RCC 7860 (cell line): Measurements from ENCODE around the gene ZC3H8.
"Not testable (repeated sequence)": the region's sequence is repeated elsewhere in the genome, so short reads cannot be mapped to it uniquely, and the experiment has no call there.

Experiments used
- DNase-seq: peaks from one replicate; pipeline ENCODE4 v3.0.0-alpha.2; 2015; ENCODE audit warnings: low spot score
- FAIRE-seq: peaks from 2 replicates; lab custom pipeline; 2012; peaks lifted over from hg19 to GRCh38; lab: Jason Lieb, UNC

Gene ZC3H8

DNA sequence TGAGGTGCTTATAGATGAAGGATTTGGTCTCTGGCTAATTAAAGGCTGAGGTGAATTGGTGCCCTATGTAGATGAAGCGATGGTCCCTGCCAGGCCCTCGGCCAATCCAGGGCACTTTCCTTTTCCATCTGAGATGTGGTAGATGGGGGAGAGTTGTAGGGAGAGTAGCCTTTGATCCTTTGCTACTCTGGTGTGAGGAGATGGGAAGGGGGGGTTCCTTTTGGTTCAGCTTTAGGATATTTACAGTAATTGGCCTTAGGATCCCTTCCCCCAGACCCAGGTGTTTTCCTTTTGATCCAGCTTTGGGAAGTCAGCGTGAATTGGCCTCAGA lies 5.4 kb upstream of the ZC3H8 start:
- DNase-seq (no peak), FAIRE-seq (no peak)

DNA sequence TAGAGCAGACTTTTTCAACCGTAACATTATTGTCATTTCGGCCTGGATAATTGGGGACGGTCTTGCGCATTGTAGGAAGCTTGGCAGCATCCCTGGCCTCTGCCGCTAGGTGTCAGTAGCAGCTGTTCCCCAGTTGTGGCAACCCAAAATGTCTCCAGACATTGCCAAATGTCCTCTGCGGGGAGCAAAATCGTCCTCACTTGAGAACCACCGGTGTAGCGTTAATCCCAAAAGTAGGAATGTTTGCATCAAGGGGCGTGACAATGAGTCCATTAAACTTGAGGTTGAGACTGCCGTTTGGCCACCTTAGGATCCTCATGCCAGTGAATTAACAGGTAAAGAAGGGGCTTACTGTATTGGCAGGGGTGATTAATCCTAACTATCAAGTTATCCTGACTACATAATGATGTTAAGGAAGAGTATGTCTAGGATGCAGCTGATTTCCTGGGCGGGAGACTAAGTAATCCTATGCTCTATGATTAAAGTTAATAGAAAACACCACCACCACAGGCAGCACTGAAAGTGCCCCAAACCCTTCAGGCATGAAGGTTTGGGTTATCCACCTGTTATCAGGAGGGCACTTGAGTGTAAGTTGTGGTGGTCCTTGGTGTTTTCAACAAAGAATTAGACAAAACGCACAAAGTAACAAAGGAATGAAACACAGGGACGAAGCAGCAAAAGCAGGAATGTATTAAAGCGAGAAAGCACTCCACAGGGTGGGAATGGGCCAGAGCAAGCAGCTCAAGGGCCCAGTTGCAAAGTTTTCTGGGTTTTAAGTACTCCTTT lies 4.9 kb upstream of the ZC3H8 start:
- DNase-seq (peak; percentile 27), FAIRE-seq (no peak)

DNA sequence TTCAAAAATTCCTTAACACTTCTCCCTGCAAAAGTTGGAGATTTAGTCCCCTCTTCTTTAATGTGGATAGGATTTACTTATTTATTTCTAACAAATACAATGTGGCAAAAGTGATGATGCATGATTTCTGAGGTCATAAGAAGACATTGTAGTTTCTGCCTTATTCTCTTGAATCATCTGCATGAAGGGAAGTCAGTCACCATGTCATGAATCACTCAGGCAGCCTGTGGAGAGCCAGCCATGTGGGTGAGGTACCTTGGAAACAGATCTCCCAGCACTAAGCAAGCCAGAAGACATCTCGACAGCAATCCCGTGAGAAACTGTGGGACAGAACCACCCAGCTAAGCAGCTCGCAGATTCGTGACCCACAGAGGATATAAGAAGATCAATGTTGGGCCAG lies 2.7 kb upstream of the ZC3H8 start:
- DNase-seq = peak; percentile 71
- no peak for FAIRE-seq

- FAIRE-seq (no peak), DNase-seq (no peak)
Observed at GRCh38 chr2:112256654-112257053, 1.8 kb upstream of the ZC3H8 start.

- DNase-seq = no peak
Observed at GRCh38 chr2:112255875-112256274, 1.0 kb upstream of the ZC3H8 start.

GRCh38 chr2:112253261-112253815 lies 1.5 kb downstream of the ZC3H8 start:
- DNase-seq (no peak), FAIRE-seq (no peak)

More at GRCh38 chr2:112255875-112256274, 1.0 kb upstream of the ZC3H8 start:
- no peak for FAIRE-seq

DNA sequence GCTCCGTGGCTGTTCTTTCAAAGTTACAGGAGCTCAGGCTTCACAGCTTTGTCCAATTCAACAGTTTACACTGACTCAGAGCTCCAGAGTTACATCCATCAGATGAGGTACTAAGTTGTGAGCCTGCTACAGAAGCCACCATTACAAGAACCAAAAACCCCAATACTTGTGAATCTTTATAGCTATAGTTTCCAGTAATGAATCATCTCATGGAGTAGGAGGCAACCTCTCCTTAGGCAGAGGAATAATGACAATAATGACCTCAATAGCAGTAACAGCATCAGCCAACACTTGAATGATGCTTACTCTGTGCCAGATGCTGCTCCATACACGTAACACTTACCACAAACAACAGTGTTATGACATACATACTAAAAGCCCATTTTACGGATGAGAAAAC lies 3.6 kb downstream of the ZC3H8 start:
- FAIRE-seq (no peak), DNase-seq (no peak)

DNA sequence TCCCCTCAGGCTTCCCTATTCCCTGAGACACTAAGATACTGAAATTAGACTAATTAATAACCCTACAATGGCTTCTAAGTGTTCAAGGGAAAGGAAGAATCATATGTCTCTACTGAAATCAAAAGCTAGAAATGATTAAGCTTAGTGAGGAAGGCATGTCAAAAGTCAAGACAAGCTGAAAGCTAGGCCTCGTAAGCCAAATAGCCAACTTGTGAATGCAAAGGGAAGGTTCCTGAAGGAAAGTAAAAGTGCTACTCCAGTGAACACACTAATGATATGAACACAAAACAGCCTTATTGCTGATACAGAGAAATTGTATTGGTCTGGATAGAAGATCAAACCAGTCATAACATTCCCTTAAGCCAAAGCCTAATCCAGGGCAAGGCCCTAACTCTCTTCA lies 10.0 kb downstream of the ZC3H8 start:
- FAIRE-seq = no peak

GRCh38 chr2:112243233-112243632 lies 11.6 kb downstream of the ZC3H8 start:
- FAIRE-seq = no peak
- DNase-seq = no peak

More for the DNA sequence above, 10.0 kb downstream of the ZC3H8 start:
- DNase-seq = no peak

GRCh38 chr2:112242384-112242783 lies 12.5 kb downstream of the ZC3H8 start:
- FAIRE-seq (no peak), DNase-seq (no peak)

DNA sequence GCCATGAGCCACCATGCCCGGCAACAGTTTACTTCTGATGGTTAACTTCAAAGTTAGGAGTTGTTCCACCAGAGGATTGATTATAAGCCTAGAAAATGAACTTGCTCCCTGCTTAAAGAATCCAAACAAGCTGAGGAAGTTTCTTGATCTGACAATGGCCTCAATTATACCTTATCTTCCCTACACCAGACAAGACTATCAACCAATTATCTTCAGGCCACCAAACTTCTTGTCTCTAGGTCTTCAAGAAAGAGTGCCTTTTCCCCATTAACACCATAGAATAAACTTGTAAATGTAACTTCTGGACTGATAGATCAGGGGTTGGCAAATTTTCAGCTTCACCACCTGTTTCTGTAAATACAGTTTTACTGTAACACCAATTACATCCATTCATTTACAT lies 15.0 kb downstream of the ZC3H8 start:
- no peak for DNase-seq
- FAIRE-seq = no peak

GRCh38 chr2:112230371-112230770 lies 24.5 kb downstream of the ZC3H8 start:
- no peak for DNase-seq
- FAIRE-seq = peak; percentile 20

DNA sequence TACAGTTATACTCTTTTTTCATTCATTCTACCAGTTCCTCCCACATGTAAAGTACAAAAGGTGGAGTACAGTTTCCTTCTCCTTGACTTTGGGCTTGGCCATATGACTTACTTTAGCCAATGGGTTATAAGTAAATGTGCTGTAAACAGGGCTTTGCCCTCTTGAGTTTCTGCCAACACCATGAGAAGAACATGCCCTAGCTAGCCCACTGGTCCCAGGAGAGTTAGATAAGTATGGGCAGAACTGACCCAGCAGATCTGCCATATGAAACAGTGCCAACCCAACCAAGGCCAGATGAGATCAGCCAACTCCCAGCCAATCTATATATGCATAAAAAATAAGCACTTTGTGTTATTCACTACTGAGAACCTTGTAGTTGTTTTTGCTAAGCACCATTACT lies 25.5 kb downstream of the ZC3H8 start:
- DNase-seq (no peak), FAIRE-seq (no peak)

GRCh38 chr2:112220831-112221230 lies 34.0 kb downstream of the ZC3H8 start:
- FAIRE-seq (no peak), DNase-seq (no peak)

- FAIRE-seq (no peak), DNase-seq (no peak)
Observed at GRCh38 chr2:112220186-112220585, 34.7 kb downstream of the ZC3H8 start.

- no peak for DNase-seq
- no peak for FAIRE-seq
Observed at GRCh38 chr2:112217854-112218253, 37.0 kb downstream of the ZC3H8 start.

- FAIRE-seq (no peak), DNase-seq (no peak)
Observed at GRCh38 chr2:112216167-112216566, 38.7 kb downstream of the ZC3H8 start.

- not testable (repeated sequence) for FAIRE-seq, DNase-seq
Observed at GRCh38 chr2:112207905-112208304, 46.9 kb downstream of the ZC3H8 start.

GRCh38 chr2:112204411-112204810 lies 50.4 kb downstream of the ZC3H8 start:
- peak; percentile 41 for DNase-seq
- no peak for FAIRE-seq

- FAIRE-seq (no peak), DNase-seq (no peak)
Observed at GRCh38 chr2:112201696-112202430, 53.0 kb downstream of the ZC3H8 start.

DNA sequence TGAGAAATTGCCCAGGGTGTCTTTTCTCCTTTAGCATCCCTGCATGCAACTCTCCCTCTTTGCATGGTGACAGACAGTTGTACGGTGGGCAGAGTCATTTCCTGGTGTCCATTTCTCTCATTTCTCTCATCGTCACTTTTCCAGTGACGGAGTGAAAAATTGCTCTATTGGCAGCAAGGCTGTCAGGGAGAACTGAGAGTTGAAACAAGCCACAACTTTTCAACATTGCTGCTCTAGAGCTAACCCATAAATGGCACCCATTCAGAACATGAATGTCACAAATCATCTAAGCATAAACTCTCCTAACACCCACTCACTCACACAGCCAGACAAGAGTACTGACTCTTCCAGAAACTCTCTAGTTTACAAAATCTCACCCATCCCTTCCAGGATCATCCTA lies 55.7 kb downstream of the ZC3H8 start:
- DNase-seq (no peak), FAIRE-seq (no peak)

DNA sequence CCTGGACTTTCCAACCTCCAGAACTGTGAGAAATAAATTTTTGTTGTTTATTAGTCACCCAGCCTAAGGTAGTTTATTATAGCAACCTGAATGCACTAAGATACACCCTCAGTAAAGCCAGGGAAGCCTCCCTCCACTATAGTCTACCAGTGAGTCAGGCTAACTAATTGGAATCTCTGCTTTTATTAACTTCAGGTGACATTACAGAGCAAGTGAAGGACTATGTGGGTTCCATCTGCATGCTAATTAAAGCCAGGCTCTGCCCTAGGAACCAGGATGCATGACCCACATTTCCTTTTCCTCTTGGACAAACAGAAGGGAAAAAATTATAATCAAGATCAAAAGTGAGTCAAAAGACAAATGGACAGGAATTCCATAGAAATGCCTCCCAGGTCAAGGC lies 56.1 kb downstream of the ZC3H8 start:
- DNase-seq (no peak), FAIRE-seq (no peak)
